Measurements from ENCODE around the gene TRIM32.

Gene TRIM32

GRCh38 chr9:116741086-116741740 is 54.1 kb downstream of the TRIM32 start:
- no peak overlapping the region for H3K4me3 ChIP-seq (ENCODE audit: low read depth, low read length)
- TF ChIP-seq CTCF (IDR thresholded peaks at IDR 0.05; ENCODE audit: low read depth, low read length) = no peak

- TF ChIP-seq CTCF (IDR thresholded peaks at IDR 0.05; ENCODE audit: low read depth, low read length) = no peak
- no peak overlapping the region for H3K4me3 ChIP-seq (ENCODE audit: low read depth, low read length)
These were observed 54.6 kb downstream of the TRIM32 start for GRCh38 chr9:116741742-116742141.

GRCh38 chr9:116749176-116749575 is 62.1 kb downstream of the TRIM32 start:
- H3K4me3 ChIP-seq (ENCODE audit: low read depth, low read length) = no peak overlapping the region

GRCh38 chr9:116749772-116750171 is 62.7 kb downstream of the TRIM32 start:
- H3K4me3 ChIP-seq (ENCODE audit: low read depth, low read length) = no peak overlapping the region
- TF ChIP-seq CTCF (IDR thresholded peaks at IDR 0.05; ENCODE audit: low read depth, low read length) = no peak

More at GRCh38 chr9:116749176-116749575, 62.1 kb downstream of the TRIM32 start:
- no peak for TF ChIP-seq CTCF (IDR thresholded peaks at IDR 0.05; ENCODE audit: low read depth, low read length)

- TF ChIP-seq CTCF (IDR thresholded peaks at IDR 0.05; ENCODE audit: low read depth, low read length) = no peak
- H3K4me3 ChIP-seq (ENCODE audit: low read depth, low read length) = no peak overlapping the region
These were observed 63.4 kb downstream of the TRIM32 start for GRCh38 chr9:116750510-116750909.
